K562 (cell line): ENCODE measurements around the gene MTCH2. TPM values are rescaled to one million over a fixed set of nuclear protein-coding genes. Genes with fewer than 3 reads are reported as not detected.

Experiments used
- CREB1 ChIP-seq, 2 experiments: sonication (generic) in 1 of 2; formaldehyde crosslinking in 1 of 2; IDR thresholded peaks; 2 replicates each; pipeline versions ENCODE4 v1.6.1 to v1.8.0; 2012 to 2022; ENCODE audit warnings: inconsistent platforms in 1 of 2, mild to moderate bottlenecking in 1 of 2, missing genetic modification reagents in 1 of 2, moderate library complexity in 1 of 2
- FOXP1 ChIP-seq: sonication (generic); formaldehyde crosslinking; IDR thresholded peaks from 2 replicates; pipeline ENCODE4 v1.8.0; 2022; ENCODE audit warnings: mild to moderate bottlenecking, missing genetic modification reagents
- HNRNPLL ChIP-seq: fragments of 200-400 bp; formaldehyde crosslinking; IDR thresholded peaks from 2 replicates; pipeline ENCODE4 v1.6.1; 2017; ENCODE audit warnings: low read length, low read depth, mild to moderate bottlenecking; ENCODE audit not compliant: poor library complexity, severe bottlenecking
- MLX ChIP-seq, 2 experiments: fragments of 450-650 bp in 1 of 2; sonication (generic) in 1 of 2; formaldehyde crosslinking; conservative IDR thresholded peaks; 2 replicates each; pipeline versions ENCODE4 v1.4.0 to v1.8.1; 2020 to 2022; ENCODE audit warnings: mild to moderate bottlenecking in 1 of 2, missing genetic modification reagents in 1 of 2
- MYNN ChIP-seq, 2 experiments: sonication (generic); formaldehyde crosslinking in 1 of 2; IDR thresholded peaks; 2 replicates each; pipeline versions ENCODE4 v1.5.0 to v1.6.1; 2016 to 2020; ENCODE audit warnings: antibody characterized with exemption in 1 of 2, missing genetic modification reagents in 1 of 2
- NRF1 ChIP-seq, 2 experiments: fragments of 450-650 bp; IDR thresholded peaks in 1 of 2; conservative IDR thresholded peaks in 1 of 2; 2 replicates each; pipeline ENCODE4 v1.6.1; 2014; ENCODE audit warnings: mild to moderate bottlenecking in 2 of 2
- NUFIP1 ChIP-seq: fragments of 450-650 bp; IDR thresholded peaks from 2 replicates; pipeline ENCODE4 v1.6.1; 2018; ENCODE audit not compliant: partially characterized antibody
- POLR2AphosphoS2 ChIP-seq: IDR thresholded peaks from 2 replicates; pipeline ENCODE4 v1.6.1; 2012; ENCODE audit warnings: low read length, improper control_type of control experiment
- SMARCA5 ChIP-seq: fragments of 450-650 bp; IDR thresholded peaks from 2 replicates; pipeline ENCODE4 v1.6.1; 2016
- ZNF280A ChIP-seq: fragments of 450-650 bp; IDR thresholded peaks from 2 replicates; pipeline ENCODE4 v1.6.1; 2018; ENCODE audit warnings: mild to moderate bottlenecking, low read depth; ENCODE audit not compliant: partially characterized antibody
- polyA plus RNA-seq, 8 experiments: library from polyadenylated mRNA; depleted of rRNA in 4 of 8; stranded (reverse) in 5 of 8; unstranded in 3 of 8; fragments of >200 nt; fragmentation: Nextera tagmentation in 2 of 8; fragmentation: Illumina TruSeq in 1 of 8; extraction: Ambion mirVana in 2 of 8; extraction: Trizol in 1 of 8; gene quantifications; 2 replicates each; pipeline versions ENCODE4 v1.2.1 to v1.2.3, GENCODE V29; 2011 to 2014; ENCODE audit warnings: inconsistent platforms in 1 of 8, missing spikeins in 1 of 8
- total RNA-seq, 7 experiments: library from RNA; depleted of rRNA in 6 of 7; stranded (reverse); fragments of >200 nt in 6 of 7; fragmentation: Illumina TruSeq in 2 of 7; extraction: Trizol in 2 of 7; gene quantifications; 2 replicates each; pipeline versions ENCODE4 v1.2.1 to v1.2.3, GENCODE V29; 2011 to 2021; ENCODE audit warnings: low replicate concordance in 1 of 7
- TF ChIP-seq, protein P1 (sequence below): fragments of 450-650 bp; IDR thresholded peaks from 2 replicates; pipeline ENCODE4 v1.6.1; 2018; ENCODE audit not compliant: partially characterized antibody
- TF ChIP-seq, protein P2 (sequence below), 2 experiments: fragments of 150-350 bp in 1 of 2; IDR thresholded peaks; 2 replicates each; pipeline ENCODE4 v1.6.1; 2012 to 2016; ENCODE audit warnings: low read depth in 2 of 2, low read length in 2 of 2, mild to moderate bottlenecking in 1 of 2, moderate library complexity in 1 of 2

Gene MTCH2
- total and polyA plus RNA-seq, 9 of the 15 experiments (the other 6 are each of a cell fraction or from before 2014, with no cell fraction given), result 95.4 to 620 (median 198) TPM

- TF ChIP-seq, protein P1, sequence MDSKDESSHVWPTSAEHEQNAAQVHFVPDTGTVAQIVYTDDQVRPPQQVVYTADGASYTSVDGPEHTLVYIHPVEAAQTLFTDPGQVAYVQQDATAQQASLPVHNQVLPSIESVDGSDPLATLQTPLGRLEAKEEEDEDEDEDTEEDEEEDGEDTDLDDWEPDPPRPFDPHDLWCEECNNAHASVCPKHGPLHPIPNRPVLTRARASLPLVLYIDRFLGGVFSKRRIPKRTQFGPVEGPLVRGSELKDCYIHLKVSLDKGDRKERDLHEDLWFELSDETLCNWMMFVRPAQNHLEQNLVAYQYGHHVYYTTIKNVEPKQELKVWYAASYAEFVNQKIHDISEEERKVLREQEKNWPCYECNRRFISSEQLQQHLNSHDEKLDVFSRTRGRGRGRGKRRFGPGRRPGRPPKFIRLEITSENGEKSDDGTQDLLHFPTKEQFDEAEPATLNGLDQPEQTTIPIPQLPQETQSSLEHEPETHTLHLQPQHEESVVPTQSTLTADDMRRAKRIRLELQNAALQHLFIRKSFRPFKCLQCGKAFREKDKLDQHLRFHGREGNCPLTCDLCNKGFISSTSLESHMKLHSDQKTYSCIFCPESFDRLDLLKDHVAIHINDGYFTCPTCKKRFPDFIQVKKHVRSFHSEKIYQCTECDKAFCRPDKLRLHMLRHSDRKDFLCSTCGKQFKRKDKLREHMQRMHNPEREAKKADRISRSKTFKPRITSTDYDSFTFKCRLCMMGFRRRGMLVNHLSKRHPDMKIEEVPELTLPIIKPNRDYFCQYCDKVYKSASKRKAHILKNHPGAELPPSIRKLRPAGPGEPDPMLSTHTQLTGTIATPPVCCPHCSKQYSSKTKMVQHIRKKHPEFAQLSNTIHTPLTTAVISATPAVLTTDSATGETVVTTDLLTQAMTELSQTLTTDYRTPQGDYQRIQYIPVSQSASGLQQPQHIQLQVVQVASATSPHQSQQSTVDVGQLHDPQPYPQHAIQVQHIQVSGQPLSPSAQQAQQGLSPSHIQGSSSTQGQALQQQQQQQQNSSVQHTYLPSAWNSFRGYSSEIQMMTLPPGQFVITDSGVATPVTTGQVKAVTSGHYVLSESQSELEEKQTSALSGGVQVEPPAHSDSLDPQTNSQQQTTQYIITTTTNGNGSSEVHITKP, result peak; percentile 94
- TF ChIP-seq HNRNPLL (peak; percentile 60), CREB1 (IDR thresholded peaks at IDR 0.05) (no peak; the same call in none of the 2 replicates), CREB1 (CRISPR knock-in tag; IDR thresholded peaks at IDR 0.05) (peak; percentile 86), MLX (CRISPR knock-in tag; conservative IDR thresholded peaks at IDR 0.05) (no peak), POLR2AphosphoS2 (no peak), FOXP1 (CRISPR knock-in tag) (0 out of 2 replicates have a peak, but pooled peaks have one; percentile 83), ZNF280A (no peak), NUFIP1 (peak; percentile 85), NRF1 (conservative IDR thresholded peaks at IDR 0.05 in 1 of 2, IDR thresholded peaks at IDR 0.05 in 1 of 2) (0 out of 4 replicates have a peak, but pooled peaks of 1 of the 2 experiments have one; percentile 7), MYNN (IDR thresholded peaks at IDR 0.05) (peak; percentile 100), MYNN (CRISPR knock-in tag; IDR thresholded peaks at IDR 0.05) (peak; percentile 82), SMARCA5 (peak; percentile 82)
- TF ChIP-seq, protein P2, sequence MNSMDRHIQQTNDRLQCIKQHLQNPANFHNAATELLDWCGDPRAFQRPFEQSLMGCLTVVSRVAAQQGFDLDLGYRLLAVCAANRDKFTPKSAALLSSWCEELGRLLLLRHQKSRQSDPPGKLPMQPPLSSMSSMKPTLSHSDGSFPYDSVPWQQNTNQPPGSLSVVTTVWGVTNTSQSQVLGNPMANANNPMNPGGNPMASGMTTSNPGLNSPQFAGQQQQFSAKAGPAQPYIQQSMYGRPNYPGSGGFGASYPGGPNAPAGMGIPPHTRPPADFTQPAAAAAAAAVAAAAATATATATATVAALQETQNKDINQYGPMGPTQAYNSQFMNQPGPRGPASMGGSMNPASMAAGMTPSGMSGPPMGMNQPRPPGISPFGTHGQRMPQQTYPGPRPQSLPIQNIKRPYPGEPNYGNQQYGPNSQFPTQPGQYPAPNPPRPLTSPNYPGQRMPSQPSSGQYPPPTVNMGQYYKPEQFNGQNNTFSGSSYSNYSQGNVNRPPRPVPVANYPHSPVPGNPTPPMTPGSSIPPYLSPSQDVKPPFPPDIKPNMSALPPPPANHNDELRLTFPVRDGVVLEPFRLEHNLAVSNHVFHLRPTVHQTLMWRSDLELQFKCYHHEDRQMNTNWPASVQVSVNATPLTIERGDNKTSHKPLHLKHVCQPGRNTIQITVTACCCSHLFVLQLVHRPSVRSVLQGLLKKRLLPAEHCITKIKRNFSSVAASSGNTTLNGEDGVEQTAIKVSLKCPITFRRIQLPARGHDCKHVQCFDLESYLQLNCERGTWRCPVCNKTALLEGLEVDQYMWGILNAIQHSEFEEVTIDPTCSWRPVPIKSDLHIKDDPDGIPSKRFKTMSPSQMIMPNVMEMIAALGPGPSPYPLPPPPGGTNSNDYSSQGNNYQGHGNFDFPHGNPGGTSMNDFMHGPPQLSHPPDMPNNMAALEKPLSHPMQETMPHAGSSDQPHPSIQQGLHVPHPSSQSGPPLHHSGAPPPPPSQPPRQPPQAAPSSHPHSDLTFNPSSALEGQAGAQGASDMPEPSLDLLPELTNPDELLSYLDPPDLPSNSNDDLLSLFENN (IDR thresholded peaks at IDR 0.05; ENCODE audit: low read depth in 2 of 2, low read length in 2 of 2), result no peak
These were observed 63.5 kb downstream of the MTCH2 start, which contains the start of the genes KBTBD4 and NDUFS3 (continued) for GRCh38 chr11:47578524-47579494.
